GM12878 (cell line): ENCODE results near the gene SAMHD1. TPM values are rescaled to one million over a fixed set of nuclear protein-coding genes. Genes with fewer than 3 reads are reported as not detected.

Experiments used
- ATAC-seq: fragments of 200-7000 bp; cut with Tn5 transposase; 3 replicates; pipeline ENCODE4 v1.9.1; 2020; ENCODE audit warnings: mild to moderate bottlenecking, moderate library complexity
- BruUV-seq: library from RNA; stranded (reverse); fragments of 400-500 nt; replicated peaks from 2 replicates; lab custom pipeline; 2021; lab: Mats Ljungman, UMichigan
- CTCF ChIA-PET: fragments of 300-600 bp; sonication (Branson Sonifier 250); formaldehyde crosslinking; extraction: SDS; loops from one replicate; lab custom pipeline; 2021; ENCODE audit warnings: inconsistent platforms; lab: Yijun Ruan, JAX
- POLR2A ChIA-PET: fragments of 350-600 bp; formaldehyde crosslinking; extraction: SDS; loops from one replicate; lab custom pipeline; 2021; ENCODE audit warnings: inconsistent platforms; lab: Charles Lee
- RAD21 ChIA-PET: fragments of 300-600 bp; sonication (Branson Sonifier 250); formaldehyde crosslinking; loops from one replicate; lab custom pipeline; 2023; ENCODE audit warnings: antibody characterized with exemption; ENCODE audit not compliant: unreplicated experiment; lab: Charles Lee
- SMC1A ChIA-PET: fragments of 300-600 bp; sonication (Branson Sonifier 250); formaldehyde crosslinking; loops from one replicate; lab custom pipeline; 2023; ENCODE audit not compliant: unreplicated experiment, uncharacterized antibody; lab: Charles Lee
- DNase-seq: peaks from one replicate; pipeline ENCODE4 v3.0.0-alpha.2; 2011; ENCODE audit warnings: low read depth, low spot score
- FAIRE-seq: peaks from 3 replicates; lab custom pipeline; 2011; peaks lifted over from hg19 to GRCh38; lab: Jason Lieb, UNC
- H2AFZ ChIP-seq: 2 replicates; pipeline ENCODE4 v1.6.0; 2011; ENCODE audit warnings: low read depth, low read length, control low read depth; ENCODE audit not compliant: control insufficient read depth
- H3K27ac ChIP-seq: 2 replicates; pipeline ENCODE4 v1.5.1; 2011; ENCODE audit warnings: control low read depth; ENCODE audit not compliant: control insufficient read depth, insufficient read depth
- H3K27me3 ChIP-seq, 2 experiments: replicated peaks in 1 of 2; 2 replicates each; pipeline versions ENCODE4 v1.6.0 to v1.6.1; 2011; ENCODE audit warnings: low read length in 1 of 2; ENCODE audit not compliant: control insufficient read depth in 2 of 2, insufficient read depth in 2 of 2
- H3K36me3 ChIP-seq, 2 experiments: 2 replicates each; pipeline ENCODE4 v1.5.1; 2011; ENCODE audit warnings: low read length in 1 of 2; ENCODE audit not compliant: control insufficient read depth in 2 of 2, insufficient read depth in 2 of 2
- H3K4me1 ChIP-seq: 2 replicates; pipeline ENCODE4 v1.6.1; 2011; ENCODE audit warnings: mild to moderate bottlenecking, low read length, moderate library complexity, mixed read lengths; ENCODE audit not compliant: control insufficient read depth, insufficient read depth
- H3K4me2 ChIP-seq: 2 replicates; pipeline ENCODE4 v1.6.0; 2011; ENCODE audit warnings: control low read depth; ENCODE audit not compliant: control insufficient read depth, insufficient read depth
- H3K4me3 ChIP-seq: fragments of 200-600 bp; sonication (generic); 2 replicates; pipeline ENCODE4 v1.5.1; 2016
- H3K79me2 ChIP-seq: 2 replicates; pipeline ENCODE4 v1.6.0; 2011; ENCODE audit warnings: low read length; ENCODE audit not compliant: control insufficient read depth, insufficient read depth
- H3K9ac ChIP-seq: 2 replicates; pipeline ENCODE4 v1.8.0; 2011; ENCODE audit warnings: low read length, control low read depth, mixed read lengths; ENCODE audit not compliant: control insufficient read depth, insufficient read depth
- H3K9me3 ChIP-seq: replicated peaks from 3 replicates; pipeline ENCODE4 v1.5.1; 2011; ENCODE audit warnings: mild to moderate bottlenecking, low read length; ENCODE audit not compliant: control insufficient read depth, insufficient read depth
- H4K20me1 ChIP-seq: 2 replicates; pipeline ENCODE4 v1.6.0; 2011; ENCODE audit not compliant: control insufficient read depth, insufficient read depth
- EP300 ChIP-seq, 2 experiments: fragments of 150-350 bp in 1 of 2; IDR thresholded peaks; 2 replicates each; pipeline ENCODE4 v1.6.1; 2011 to 2012; ENCODE audit warnings: low read depth in 2 of 2, low read length in 2 of 2, borderline replicate concordance in 1 of 2, improper control_type of control experiment in 1 of 2, inconsistent platforms in 1 of 2; ENCODE audit not compliant: control insufficient read depth in 1 of 2
- ESRRA ChIP-seq: IDR thresholded peaks from 2 replicates; pipeline ENCODE4 v1.6.1; 2012; ENCODE audit warnings: mild to moderate bottlenecking, low read length, improper control_type of control experiment
- ETV6 ChIP-seq, 2 experiments: fragments of 450-650 bp in 1 of 2; IDR thresholded peaks in 1 of 2; conservative IDR thresholded peaks in 1 of 2; 2 replicates each; pipeline ENCODE4 v1.6.1; 2014; ENCODE audit warnings: antibody characterized with exemption in 1 of 2, borderline replicate concordance in 1 of 2, low read depth in 1 of 2, mild to moderate bottlenecking in 1 of 2, moderate library complexity in 1 of 2
- TARDBP ChIP-seq: IDR thresholded peaks from 2 replicates; pipeline ENCODE4 v1.6.1; 2016; ENCODE audit warnings: borderline replicate concordance
- TCF12 ChIP-seq: IDR thresholded peaks from 2 replicates; pipeline ENCODE4 v1.6.1; 2011; ENCODE audit warnings: low read depth, mild to moderate bottlenecking, low read length
- TCF3 ChIP-seq: IDR thresholded peaks from 2 replicates; pipeline ENCODE4 v1.6.1; 2012; ENCODE audit warnings: low read depth, mild to moderate bottlenecking, low read length, borderline replicate concordance; ENCODE audit not compliant: insufficient read depth
- TCF7 ChIP-seq: IDR thresholded peaks from 2 replicates; pipeline ENCODE4 v1.6.1; 2014; ENCODE audit warnings: antibody characterized with exemption, borderline replicate concordance
- WGBS: methylation state at CpG from one replicate; pipeline ENCODE4 v1.1.6; 2016; ENCODE audit warnings: low lambda C conversion rate; ENCODE audit not compliant: insufficient replicate concordance, insufficient coverage; ENCODE audit errors: missing lambda C conversion rate; 5-methylcytosine and 5-hydroxymethylcytosine counted together
- in situ Hi-C: fragments of 300-500 bp; cut with MboI; formaldehyde crosslinking; loops from 9 replicates; pipeline ENCODE4 v1.14.3; 2018; ENCODE audit warnings: mixed read lengths
- intact Hi-C: fragments of 100-400 bp; cut with micrococcal nuclease; formaldehyde crosslinking; loops from one replicate; pipeline ENCODE4 v1.14.2; 2022; ENCODE audit not compliant: unreplicated experiment
- polyA plus RNA-seq, 11 experiments: library from polyadenylated mRNA; depleted of rRNA in 4 of 11; unstranded in 6 of 11; stranded (reverse) in 5 of 11; fragments of >200 nt; fragmentation: Nextera tagmentation in 4 of 11; fragmentation: Illumina TruSeq in 1 of 11; extraction: Ambion mirVana in 4 of 11; extraction: Trizol in 1 of 11; gene quantifications; 1 replicate in 1 of 11; 2 replicates in 10 of 11; pipeline versions ENCODE4 v1.2.1 to v1.2.3, GENCODE V29; 2011 to 2016; ENCODE audit warnings: inconsistent platforms in 2 of 11, missing spikeins in 2 of 11, low read depth in 1 of 11
- total RNA-seq, 4 experiments: library from RNA; depleted of rRNA in 3 of 4; stranded (reverse); fragments of >200 nt in 3 of 4; fragmentation: Illumina TruSeq in 1 of 4; extraction: Trizol in 1 of 4; gene quantifications; 2 replicates each; pipeline versions ENCODE4 v1.2.1 to v1.2.3, GENCODE V29; 2013 to 2021
- TF ChIP-seq, protein P1 (sequence below): fragments of 450-650 bp; IDR thresholded peaks from 2 replicates; pipeline ENCODE4 v1.6.1; 2017; ENCODE audit warnings: mild to moderate bottlenecking, moderate library complexity
- TF ChIP-seq, protein P2 (sequence below): fragments of 450-650 bp; IDR thresholded peaks from 2 replicates; pipeline ENCODE4 v1.6.1; 2017; ENCODE audit warnings: antibody characterized with exemption, mild to moderate bottlenecking, moderate library complexity

The SAMHD1 gene
- total and polyA plus RNA-seq, 10 of the 15 experiments (the other 5 are each of a cell fraction or from before 2014, with no cell fraction given), result 20.5 to 47.9 (median 38.8) TPM

GRCh38 chr20:36998652-36999051, 47.1 kb upstream of the SAMHD1 start (continued):
- TF ChIP-seq, protein P1, sequence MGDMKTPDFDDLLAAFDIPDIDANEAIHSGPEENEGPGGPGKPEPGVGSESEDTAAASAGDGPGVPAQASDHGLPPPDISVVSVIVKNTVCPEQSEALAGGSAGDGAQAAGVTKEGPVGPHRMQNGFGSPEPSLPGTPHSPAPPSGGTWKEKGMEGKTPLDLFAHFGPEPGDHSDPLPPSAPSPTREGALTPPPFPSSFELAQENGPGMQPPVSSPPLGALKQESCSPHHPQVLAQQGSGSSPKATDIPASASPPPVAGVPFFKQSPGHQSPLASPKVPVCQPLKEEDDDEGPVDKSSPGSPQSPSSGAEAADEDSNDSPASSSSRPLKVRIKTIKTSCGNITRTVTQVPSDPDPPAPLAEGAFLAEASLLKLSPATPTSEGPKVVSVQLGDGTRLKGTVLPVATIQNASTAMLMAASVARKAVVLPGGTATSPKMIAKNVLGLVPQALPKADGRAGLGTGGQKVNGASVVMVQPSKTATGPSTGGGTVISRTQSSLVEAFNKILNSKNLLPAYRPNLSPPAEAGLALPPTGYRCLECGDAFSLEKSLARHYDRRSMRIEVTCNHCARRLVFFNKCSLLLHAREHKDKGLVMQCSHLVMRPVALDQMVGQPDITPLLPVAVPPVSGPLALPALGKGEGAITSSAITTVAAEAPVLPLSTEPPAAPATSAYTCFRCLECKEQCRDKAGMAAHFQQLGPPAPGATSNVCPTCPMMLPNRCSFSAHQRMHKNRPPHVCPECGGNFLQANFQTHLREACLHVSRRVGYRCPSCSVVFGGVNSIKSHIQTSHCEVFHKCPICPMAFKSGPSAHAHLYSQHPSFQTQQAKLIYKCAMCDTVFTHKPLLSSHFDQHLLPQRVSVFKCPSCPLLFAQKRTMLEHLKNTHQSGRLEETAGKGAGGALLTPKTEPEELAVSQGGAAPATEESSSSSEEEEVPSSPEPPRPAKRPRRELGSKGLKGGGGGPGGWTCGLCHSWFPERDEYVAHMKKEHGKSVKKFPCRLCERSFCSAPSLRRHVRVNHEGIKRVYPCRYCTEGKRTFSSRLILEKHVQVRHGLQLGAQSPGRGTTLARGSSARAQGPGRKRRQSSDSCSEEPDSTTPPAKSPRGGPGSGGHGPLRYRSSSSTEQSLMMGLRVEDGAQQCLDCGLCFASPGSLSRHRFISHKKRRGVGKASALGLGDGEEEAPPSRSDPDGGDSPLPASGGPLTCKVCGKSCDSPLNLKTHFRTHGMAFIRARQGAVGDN, result no peak

- no peak overlapping the region for H3K9ac ChIP-seq
- ChIA-PET RAD21 (no interaction called here), CTCF (no interaction called here), SMC1A (no interaction called here), POLR2A (no interaction called here)
- H2AFZ ChIP-seq, result no peak overlapping the region
- H3K36me3 ChIP-seq, result peaks cover 1 to 4% of the 10 kb centered on the region in 2 experiments; a peak in 3 of 4 replicates
- ATAC-seq (no peak), DNase-seq (no peak), FAIRE-seq (no peak)
- H3K79me2 ChIP-seq, result no peaks in the 10 kb centered on the region
- intact Hi-C loops (no loop called here), in situ Hi-C loops (no loop called here)
- no TSS peak for BruUV-seq
- WGBS, result 100% methylated on average over 1 of the region's 1 CpG
- H4K20me1 ChIP-seq, result no peaks in the 10 kb centered on the region
- TF ChIP-seq TCF7 (no peak), ESRRA (no peak), TCF3 (no peak), ETV6 (conservative IDR thresholded peaks at IDR 0.05 in 1 of 2, IDR thresholded peaks at IDR 0.05 in 1 of 2; ENCODE audit: borderline replicate concordance in 1 of 2, low read depth in 1 of 2) (no peak), EP300 (IDR thresholded peaks at IDR 0.05; ENCODE audit: borderline replicate concordance in 1 of 2, control insufficient read depth in 1 of 2, low read depth in 2 of 2, low read length in 2 of 2) (no peak), TARDBP (no peak), TCF12 (no peak)
- TF ChIP-seq, protein P2, sequence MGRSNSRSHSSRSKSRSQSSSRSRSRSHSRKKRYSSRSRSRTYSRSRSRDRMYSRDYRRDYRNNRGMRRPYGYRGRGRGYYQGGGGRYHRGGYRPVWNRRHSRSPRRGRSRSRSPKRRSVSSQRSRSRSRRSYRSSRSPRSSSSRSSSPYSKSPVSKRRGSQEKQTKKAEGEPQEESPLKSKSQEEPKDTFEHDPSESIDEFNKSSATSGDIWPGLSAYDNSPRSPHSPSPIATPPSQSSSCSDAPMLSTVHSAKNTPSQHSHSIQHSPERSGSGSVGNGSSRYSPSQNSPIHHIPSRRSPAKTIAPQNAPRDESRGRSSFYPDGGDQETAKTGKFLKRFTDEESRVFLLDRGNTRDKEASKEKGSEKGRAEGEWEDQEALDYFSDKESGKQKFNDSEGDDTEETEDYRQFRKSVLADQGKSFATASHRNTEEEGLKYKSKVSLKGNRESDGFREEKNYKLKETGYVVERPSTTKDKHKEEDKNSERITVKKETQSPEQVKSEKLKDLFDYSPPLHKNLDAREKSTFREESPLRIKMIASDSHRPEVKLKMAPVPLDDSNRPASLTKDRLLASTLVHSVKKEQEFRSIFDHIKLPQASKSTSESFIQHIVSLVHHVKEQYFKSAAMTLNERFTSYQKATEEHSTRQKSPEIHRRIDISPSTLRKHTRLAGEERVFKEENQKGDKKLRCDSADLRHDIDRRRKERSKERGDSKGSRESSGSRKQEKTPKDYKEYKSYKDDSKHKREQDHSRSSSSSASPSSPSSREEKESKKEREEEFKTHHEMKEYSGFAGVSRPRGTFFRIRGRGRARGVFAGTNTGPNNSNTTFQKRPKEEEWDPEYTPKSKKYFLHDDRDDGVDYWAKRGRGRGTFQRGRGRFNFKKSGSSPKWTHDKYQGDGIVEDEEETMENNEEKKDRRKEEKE, result no peak
- no peaks in the 10 kb centered on the region for H3K27me3 ChIP-seq
- H3K9me3 ChIP-seq, result peaks cover 6% of the 10 kb centered on the region; the same call in 2 of the 3 replicates
- H3K4me1 ChIP-seq, result no peaks in the 10 kb centered on the region
- no peak overlapping the region for H3K4me3 ChIP-seq
- no peak overlapping the region for H3K4me2 ChIP-seq
- no peak overlapping the region for H3K27ac ChIP-seq
Observed at GRCh38 chr20:36997121-36997520, 45.6 kb upstream of the SAMHD1 start.
